ENCODE data around the gene ACTG2. TPM values are rescaled to one million over a fixed set of nuclear protein-coding genes. Genes with fewer than 3 reads are reported as not detected.

The ACTG2 gene
- total and polyA plus RNA-seq, 2 experiments from 2014 or later = 20.3 to 41.1 TPM

DNA sequence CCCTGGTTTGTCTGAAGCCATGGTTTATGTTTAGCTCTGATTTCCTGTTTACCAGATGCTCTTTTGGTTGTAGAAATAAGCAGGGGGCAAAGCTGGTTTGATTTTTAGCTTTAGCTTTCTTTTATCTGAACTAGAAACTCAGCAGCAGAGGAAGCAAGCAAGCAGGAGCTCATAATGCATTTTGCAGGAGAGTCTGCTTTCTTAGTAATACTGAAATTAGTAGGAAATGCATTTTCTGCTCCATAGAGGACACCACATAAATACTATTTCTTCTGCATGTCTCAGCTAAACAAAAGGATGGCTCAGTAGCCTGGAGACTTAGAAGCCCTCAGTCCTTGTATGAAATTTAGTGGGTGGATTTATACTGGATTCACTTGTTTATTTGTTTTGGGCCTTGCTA is 57.0 kb downstream of the ACTG2 start:
- TF ChIP-seq EZH2 (IDR thresholded peaks at IDR 0.05; ENCODE audit: borderline replicate concordance) = no peak
- TF ChIP-seq, protein P1, sequence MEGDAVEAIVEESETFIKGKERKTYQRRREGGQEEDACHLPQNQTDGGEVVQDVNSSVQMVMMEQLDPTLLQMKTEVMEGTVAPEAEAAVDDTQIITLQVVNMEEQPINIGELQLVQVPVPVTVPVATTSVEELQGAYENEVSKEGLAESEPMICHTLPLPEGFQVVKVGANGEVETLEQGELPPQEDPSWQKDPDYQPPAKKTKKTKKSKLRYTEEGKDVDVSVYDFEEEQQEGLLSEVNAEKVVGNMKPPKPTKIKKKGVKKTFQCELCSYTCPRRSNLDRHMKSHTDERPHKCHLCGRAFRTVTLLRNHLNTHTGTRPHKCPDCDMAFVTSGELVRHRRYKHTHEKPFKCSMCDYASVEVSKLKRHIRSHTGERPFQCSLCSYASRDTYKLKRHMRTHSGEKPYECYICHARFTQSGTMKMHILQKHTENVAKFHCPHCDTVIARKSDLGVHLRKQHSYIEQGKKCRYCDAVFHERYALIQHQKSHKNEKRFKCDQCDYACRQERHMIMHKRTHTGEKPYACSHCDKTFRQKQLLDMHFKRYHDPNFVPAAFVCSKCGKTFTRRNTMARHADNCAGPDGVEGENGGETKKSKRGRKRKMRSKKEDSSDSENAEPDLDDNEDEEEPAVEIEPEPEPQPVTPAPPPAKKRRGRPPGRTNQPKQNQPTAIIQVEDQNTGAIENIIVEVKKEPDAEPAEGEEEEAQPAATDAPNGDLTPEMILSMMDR (IDR thresholded peaks at IDR 0.05; ENCODE audit: poor library complexity) = no peak
- no peak for TF ChIP-seq EZH2phosphoT487 (IDR thresholded peaks at IDR 0.05; ENCODE audit: low read depth, severe bottlenecking, unreplicated experiment)
- Histone ChIP-seq H3K27ac (no peak overlapping the region), H3K79me2 (peaks cover 19% of the 10 kb centered on the region), H3K9me3 (ENCODE audit: low read depth) (no peaks in the 10 kb centered on the region), H3K36me3 (replicated peaks; ENCODE audit: insufficient read depth, low read depth) (no peaks in the 10 kb centered on the region), H2AFZ (no peak overlapping the region), H4K20me1 (ENCODE audit: insufficient read depth, poor library complexity, severe bottlenecking) (peaks cover 10% of the 10 kb centered on the region), H3K27me3 (no peaks in the 10 kb centered on the region), H3K4me2 (no peak overlapping the region), H3K4me1 (ENCODE audit: insufficient read depth) (no peaks in the 10 kb centered on the region), H3K4me3 (no peak overlapping the region), H3K9me2 (replicated peaks; ENCODE audit: insufficient read depth) (no peaks in the 10 kb centered on the region)
- no peak for DNase-seq (ENCODE audit: low spot score)

DNA sequence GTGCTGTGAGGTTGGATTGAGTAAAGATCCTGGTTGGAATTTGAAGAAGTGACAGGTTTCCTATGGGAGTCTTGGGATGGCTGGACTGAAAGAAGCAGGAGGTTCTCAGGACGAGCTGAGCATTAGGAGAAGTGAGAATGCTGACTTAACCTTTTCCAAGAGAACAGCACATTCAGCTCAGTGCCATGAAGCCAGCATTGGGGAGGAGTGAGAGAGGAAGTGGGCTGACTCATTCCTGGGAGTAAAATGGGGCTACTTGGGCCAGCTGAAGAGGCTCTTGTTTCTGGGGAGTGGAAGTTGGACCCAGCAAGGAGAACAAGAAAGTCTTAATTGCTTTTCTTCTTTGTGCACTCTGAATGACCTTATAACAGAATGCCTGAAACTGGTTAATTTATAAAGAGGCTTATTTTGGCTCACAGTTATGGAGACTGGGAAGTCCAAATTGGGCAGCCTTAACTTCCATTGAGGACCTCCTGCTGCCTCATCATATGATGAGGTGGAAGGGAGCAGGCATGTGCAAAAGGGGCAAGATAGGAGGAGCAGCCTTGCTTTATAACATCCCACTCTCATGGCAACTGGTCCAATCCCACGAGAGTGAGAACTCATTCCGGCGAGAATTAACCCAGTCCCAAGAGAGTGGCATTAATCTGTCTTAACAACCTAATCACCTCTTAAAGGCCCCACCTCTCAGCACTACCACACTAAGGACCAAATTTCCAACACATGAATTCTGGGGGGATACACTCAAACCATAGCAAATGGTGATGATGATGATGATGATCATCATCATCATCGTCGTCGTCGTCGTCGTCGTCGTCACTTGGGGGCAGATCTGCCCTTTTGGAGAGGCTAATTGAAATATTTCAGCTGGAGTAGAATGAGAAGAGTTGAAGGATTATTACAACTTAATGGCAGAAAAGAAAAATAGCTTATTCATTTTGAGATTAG is 60.0 kb downstream of the ACTG2 start:
- DNase-seq (ENCODE audit: low spot score) = no peak
- no peak overlapping the region for H3K4me2 ChIP-seq
- no peak overlapping the region for H3K4me3 ChIP-seq
- H3K9me3 ChIP-seq (ENCODE audit: low read depth) = no peaks in the 10 kb centered on the region
- no peaks in the 10 kb centered on the region for H3K9me2 ChIP-seq (replicated peaks; ENCODE audit: insufficient read depth)
- peaks cover 5% of the 10 kb centered on the region for H4K20me1 ChIP-seq (ENCODE audit: insufficient read depth, poor library complexity, severe bottlenecking)
- 86% methylated on average over 12 of the region's 12 CpGs for WGBS (ENCODE audit: low lambda C conversion rate, missing lambda C conversion rate)
- H3K4me1 ChIP-seq (ENCODE audit: insufficient read depth) = no peaks in the 10 kb centered on the region
- no peaks in the 10 kb centered on the region for H3K27me3 ChIP-seq
- peaks cover 8% of the 10 kb centered on the region for H3K79me2 ChIP-seq
- H3K27ac ChIP-seq = no peak overlapping the region
- TF ChIP-seq, protein P1 (IDR thresholded peaks at IDR 0.05; ENCODE audit: poor library complexity) = no peak
- TF ChIP-seq EZH2phosphoT487 (IDR thresholded peaks at IDR 0.05; ENCODE audit: low read depth, severe bottlenecking, unreplicated experiment) (no peak), EZH2 (IDR thresholded peaks at IDR 0.05; ENCODE audit: borderline replicate concordance) (no peak)
- H2AFZ ChIP-seq = no peak overlapping the region
- H3K36me3 ChIP-seq (replicated peaks; ENCODE audit: insufficient read depth, low read depth) = peaks cover under 1% of the 10 kb centered on the region

DNA sequence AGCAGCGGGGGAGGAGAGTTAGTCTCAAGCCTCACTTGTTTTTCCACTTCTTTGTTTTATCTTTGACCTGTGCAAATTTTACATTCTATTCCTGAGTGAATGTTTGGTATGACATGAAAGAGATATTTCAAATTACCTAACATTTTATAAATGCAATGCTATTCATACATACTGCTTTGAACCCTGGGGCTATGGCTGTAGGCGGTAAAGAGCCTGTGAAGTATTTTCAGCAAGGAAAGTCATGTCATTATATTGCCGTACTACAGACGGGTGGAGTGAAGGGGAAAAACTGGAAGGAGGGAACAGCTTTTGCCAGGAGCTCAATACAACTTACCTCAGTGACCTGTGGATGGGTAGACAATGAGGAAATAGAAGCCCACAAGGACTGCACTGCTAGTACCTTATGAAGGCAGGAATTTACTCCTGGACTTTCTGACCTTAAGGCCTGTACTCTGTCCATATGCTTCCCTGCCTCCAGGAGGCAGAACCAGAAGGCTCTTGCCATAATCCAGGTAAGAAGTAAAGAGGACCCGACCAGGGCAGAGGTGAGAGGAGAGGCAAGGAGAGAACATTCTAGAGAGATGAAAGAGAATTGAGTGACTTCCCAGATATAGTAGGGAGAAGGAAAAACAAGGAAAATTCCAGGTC is 63.5 kb downstream of the ACTG2 start:
- peaks cover 5% of the 10 kb centered on the region for H3K36me3 ChIP-seq (replicated peaks; ENCODE audit: insufficient read depth, low read depth)
- TF ChIP-seq, protein P1 (IDR thresholded peaks at IDR 0.05; ENCODE audit: poor library complexity) = no peak
- TF ChIP-seq EZH2phosphoT487 (IDR thresholded peaks at IDR 0.05; ENCODE audit: low read depth, severe bottlenecking, unreplicated experiment) (no peak), EZH2 (IDR thresholded peaks at IDR 0.05; ENCODE audit: borderline replicate concordance) (no peak)
- H3K27me3 ChIP-seq = no peaks in the 10 kb centered on the region

More for the DNA sequence above, 63.5 kb downstream of the ACTG2 start:
- H3K4me3 ChIP-seq = no peak overlapping the region
- no peaks in the 10 kb centered on the region for H3K9me3 ChIP-seq (ENCODE audit: low read depth)
- H3K79me2 ChIP-seq = no peaks in the 10 kb centered on the region
- no peak overlapping the region for H3K4me2 ChIP-seq
- H3K4me1 ChIP-seq (ENCODE audit: insufficient read depth) = no peaks in the 10 kb centered on the region
- WGBS (ENCODE audit: low lambda C conversion rate, missing lambda C conversion rate) = 82% methylated on average over 5 of the region's 5 CpGs
- no peaks in the 10 kb centered on the region for H3K9me2 ChIP-seq (replicated peaks; ENCODE audit: insufficient read depth)
- H2AFZ ChIP-seq = no peak overlapping the region
- peaks cover 5% of the 10 kb centered on the region for H4K20me1 ChIP-seq (ENCODE audit: insufficient read depth, poor library complexity, severe bottlenecking)
- no peak for DNase-seq (ENCODE audit: low spot score)
- no peak overlapping the region for H3K27ac ChIP-seq

Measured in hepatocyte (in vitro differentiated cells).